Measurements from ENCODE around the gene ACCSL. TPM values are rescaled to one million over a fixed set of nuclear protein-coding genes. Genes with fewer than 3 reads are reported as not detected.

Gene ACCSL
- total RNA-seq, 1 experiment from 2014 or later = 1.5 TPM

DNA sequence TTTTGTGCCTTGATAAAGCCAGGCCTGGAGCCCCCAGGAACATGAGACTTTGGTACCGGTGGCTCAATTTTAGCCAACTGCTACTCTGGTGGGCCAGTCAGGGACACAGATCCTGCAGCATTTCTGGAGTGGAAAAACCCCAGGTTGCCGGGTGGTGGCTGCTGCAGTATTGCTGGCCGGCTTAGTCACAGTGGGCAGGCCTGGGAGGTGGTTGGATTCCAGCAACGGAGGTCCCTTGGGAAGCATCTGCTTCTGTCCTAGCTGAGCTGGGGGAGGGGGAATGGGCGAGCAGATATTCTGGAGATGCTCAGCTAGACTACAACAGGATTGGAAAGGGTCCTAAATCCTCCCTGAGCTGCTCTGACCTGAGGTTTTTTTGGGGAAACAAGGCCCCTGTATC is 31.6 kb upstream of the ACCSL start:
- in situ Hi-C loops (cut with HindIII; ENCODE audit: low pct_unique_long_range_greater_than_20kb, low sequenced_read_pairs) = no loop called here
- no peak for DNase-seq (ENCODE audit: low read depth, low spot score)

DNA sequence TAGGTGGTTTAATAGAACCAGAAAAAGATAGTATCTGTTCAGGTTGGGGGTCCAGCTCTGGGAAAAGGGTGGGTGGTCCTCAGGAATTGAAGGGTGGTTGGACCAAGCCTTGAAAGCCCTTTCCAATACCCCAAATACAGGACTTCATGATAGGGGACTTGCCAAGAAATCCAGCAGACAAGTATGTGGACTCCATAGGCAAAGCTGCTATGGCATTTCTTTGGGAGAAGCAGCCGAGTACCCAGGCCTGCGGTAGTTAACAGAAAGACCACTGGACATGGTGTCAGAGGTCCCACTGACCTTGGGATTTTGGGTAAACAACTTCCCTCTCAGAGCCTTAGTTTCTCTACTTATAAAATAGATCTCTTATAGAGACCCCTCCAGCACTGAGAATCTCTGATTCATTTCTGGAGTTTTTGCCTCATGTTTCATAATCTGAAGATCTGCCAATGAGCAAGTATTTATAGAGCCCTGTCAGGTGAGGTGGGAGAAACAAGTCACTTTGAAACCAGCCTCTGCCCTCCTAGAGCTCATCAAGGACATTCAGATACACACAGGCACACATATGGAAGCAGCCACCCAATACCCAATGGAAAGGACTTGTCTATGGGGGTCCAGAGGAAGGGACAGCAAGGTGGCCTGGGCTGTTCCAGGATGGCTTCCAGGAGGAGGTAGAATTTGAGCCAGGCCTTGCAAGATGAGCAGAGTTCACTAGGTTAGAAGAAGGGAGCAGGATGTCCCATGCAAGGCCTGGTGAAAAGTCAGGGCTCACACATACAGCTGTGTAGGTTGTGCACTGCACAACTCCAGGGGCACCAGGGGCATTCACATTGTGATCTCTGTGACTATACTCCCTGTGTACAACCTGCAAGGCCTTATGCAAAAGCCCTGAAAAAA is 31.0 kb upstream of the ACCSL start:
- in situ Hi-C loops (cut with HindIII; ENCODE audit: low pct_unique_long_range_greater_than_20kb, low sequenced_read_pairs) = no loop called here
- no peak for DNase-seq (ENCODE audit: low read depth, low spot score)

DNA sequence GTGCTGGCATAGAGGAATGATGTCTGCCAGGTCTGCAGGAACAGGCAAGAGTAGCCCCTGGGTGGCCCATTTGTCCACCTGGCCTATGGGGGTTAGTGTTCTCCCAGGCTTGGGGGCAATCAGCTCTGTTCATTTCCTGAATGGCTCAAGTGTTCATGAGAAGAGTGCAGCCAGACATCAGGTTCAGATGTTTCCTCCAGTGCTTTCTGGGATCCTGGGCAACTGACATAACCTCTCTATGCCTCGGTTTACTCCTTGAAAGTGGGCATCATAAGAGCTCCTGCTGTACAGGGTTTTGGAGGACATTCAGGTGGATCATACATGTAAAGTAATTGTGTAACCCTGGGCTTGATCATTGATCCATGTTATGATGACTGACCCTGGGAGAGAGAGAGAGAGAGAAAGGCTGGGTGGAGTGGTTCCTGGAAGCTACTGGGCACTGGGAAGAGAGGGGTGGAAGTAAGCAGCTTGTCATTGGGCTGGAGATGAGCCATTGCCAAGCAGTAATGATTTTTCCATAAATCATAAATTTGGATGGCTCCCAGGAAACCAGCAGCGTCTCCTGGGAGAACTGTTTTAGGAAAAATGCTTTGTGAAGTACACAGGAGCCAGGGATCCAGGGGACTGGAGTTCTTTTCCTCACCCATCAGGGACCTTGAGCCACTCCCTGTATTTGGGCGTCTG is 30.2 kb upstream of the ACCSL start:
- in situ Hi-C loops (cut with HindIII; ENCODE audit: low pct_unique_long_range_greater_than_20kb, low sequenced_read_pairs) = no loop called here
- DNase-seq (ENCODE audit: low read depth, low spot score) = no peak

GRCh38 chr11:44018127-44018521 is 29.7 kb upstream of the ACCSL start:
- DNase-seq (ENCODE audit: low read depth, low spot score) = no peak
- in situ Hi-C loops (cut with HindIII; ENCODE audit: low pct_unique_long_range_greater_than_20kb, low sequenced_read_pairs) = no loop called here

DNA sequence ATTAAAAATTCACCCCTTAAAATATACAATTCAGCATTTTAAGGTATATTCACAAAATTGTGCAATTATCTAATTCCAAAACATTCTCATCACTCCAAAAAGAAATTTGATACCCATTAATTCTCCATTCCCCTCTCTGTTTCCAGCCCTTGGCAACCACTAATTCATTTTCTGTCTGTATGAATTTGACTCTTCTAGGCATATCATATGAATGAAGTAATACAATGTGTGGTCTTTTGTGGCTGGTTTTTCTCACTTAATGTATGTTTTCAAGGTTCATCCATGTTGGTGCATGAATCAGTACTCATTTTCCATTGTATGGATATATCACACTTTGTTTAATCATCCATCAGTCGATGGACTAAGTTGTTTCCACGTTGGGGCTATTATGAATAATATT is 29.0 kb upstream of the ACCSL start:
- no peak for DNase-seq (ENCODE audit: low read depth, low spot score)
- in situ Hi-C loops (cut with HindIII; ENCODE audit: low pct_unique_long_range_greater_than_20kb, low sequenced_read_pairs) = no loop called here

DNA sequence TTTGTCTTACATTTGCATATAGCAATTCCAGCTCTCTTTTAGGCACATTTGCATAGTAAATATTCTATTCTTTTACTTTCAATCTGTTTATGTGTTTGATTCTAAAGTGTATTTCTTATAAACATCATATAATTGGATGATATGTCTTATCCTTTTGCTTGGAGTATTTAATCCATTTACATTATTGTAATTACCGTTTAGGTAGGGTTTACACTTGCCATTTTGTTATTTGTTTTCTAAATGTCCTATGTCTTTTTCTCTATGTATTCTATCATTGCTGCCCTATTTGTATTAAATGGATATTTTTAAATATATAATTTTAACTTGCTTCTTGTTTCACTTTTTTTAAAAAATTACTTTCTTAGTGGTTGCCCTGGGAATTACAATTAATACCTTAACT is 22.8 kb upstream of the ACCSL start:
- no peak for DNase-seq (ENCODE audit: low read depth, low spot score)
- in situ Hi-C loops (cut with HindIII; ENCODE audit: low pct_unique_long_range_greater_than_20kb, low sequenced_read_pairs) = no loop called here

DNA sequence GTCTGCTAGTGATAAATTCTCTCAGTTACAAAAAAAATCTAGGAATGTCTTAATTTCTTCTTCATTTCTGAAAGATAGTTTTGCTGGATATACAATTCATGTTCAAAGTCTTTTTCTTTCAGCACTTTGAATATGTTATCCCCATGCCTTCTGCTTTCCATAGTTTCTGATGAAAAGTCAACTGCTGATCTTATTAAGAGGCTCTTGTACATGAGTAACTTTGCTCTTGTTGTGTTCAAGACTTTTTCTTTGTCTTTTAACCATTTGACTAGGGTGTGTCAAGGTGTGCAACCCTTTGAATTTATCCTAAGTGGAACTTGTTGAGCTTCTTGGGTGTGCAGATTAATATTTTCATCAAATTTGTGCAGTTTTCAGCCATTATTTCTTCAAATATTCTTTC is 22.1 kb upstream of the ACCSL start:
- DNase-seq (ENCODE audit: low read depth, low spot score) = no peak
- in situ Hi-C loops (cut with HindIII; ENCODE audit: low pct_unique_long_range_greater_than_20kb, low sequenced_read_pairs) = no loop called here

- in situ Hi-C loops (cut with HindIII; ENCODE audit: low pct_unique_long_range_greater_than_20kb, low sequenced_read_pairs) = no loop called here
- DNase-seq (ENCODE audit: low read depth, low spot score) = no peak
Measured at GRCh38 chr11:44028401-44028800, 19.4 kb upstream of the ACCSL start.

GRCh38 chr11:44028816-44029506 is 18.8 kb upstream of the ACCSL start:
- DNase-seq (ENCODE audit: low read depth, low spot score) = no peak
- in situ Hi-C loops (cut with HindIII; ENCODE audit: low pct_unique_long_range_greater_than_20kb, low sequenced_read_pairs) = no loop called here

DNA sequence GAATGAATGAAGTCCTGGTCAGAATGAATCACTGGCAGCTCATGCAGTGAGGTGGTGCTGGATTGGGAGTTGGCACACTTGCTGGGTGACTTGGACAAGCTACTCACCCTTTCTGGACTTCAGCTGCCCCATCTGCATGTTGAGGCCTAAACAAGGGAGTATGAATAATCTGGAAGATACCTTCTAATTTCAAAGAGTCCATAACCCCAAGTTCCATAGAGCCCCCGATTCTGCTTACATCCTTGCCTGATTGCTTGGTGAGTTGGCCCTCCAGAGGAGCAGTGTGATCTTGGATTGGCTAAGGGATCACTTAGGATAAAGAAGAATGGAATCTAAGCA is 18.3 kb upstream of the ACCSL start:
- no peak for DNase-seq (ENCODE audit: low read depth, low spot score)
- in situ Hi-C loops (cut with HindIII; ENCODE audit: low pct_unique_long_range_greater_than_20kb, low sequenced_read_pairs) = no loop called here

- peak; percentile 21 for DNase-seq (ENCODE audit: low read depth, low spot score)
- in situ Hi-C loops (cut with HindIII; ENCODE audit: low pct_unique_long_range_greater_than_20kb, low sequenced_read_pairs) = no loop called here
Measured at GRCh38 chr11:44029977-44030911, 17.5 kb upstream of the ACCSL start.

- DNase-seq (ENCODE audit: low read depth, low spot score) = no peak
- in situ Hi-C loops (cut with HindIII; ENCODE audit: low pct_unique_long_range_greater_than_20kb, low sequenced_read_pairs) = no loop called here
Measured at GRCh38 chr11:44030996-44031395, 16.8 kb upstream of the ACCSL start.

DNA sequence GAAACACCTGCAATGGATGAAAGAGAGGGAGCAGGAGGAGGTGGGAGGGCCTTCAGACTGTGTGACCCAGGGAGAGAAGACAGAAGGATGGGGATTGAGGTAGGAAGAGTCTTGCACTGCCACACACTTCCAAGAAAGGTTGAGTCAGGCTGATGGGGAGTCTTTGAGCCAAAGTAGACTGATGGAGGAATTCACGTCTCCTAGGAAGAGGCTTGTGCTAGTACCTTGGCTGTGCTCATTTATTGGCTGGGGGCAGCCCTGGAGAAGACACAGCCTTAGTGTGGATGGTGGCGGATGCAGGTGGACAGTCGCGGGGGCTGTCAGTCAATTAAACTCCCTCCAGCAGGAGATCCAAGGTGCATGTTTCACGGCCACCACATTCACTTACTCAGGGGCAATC is 16.2 kb upstream of the ACCSL start:
- no peak for DNase-seq (ENCODE audit: low read depth, low spot score)
- in situ Hi-C loops (cut with HindIII; ENCODE audit: low pct_unique_long_range_greater_than_20kb, low sequenced_read_pairs) = no loop called here

GRCh38 chr11:44032299-44033085 is 15.3 kb upstream of the ACCSL start:
- in situ Hi-C loops (cut with HindIII; ENCODE audit: low pct_unique_long_range_greater_than_20kb, low sequenced_read_pairs) = no loop called here
- DNase-seq (ENCODE audit: low read depth, low spot score) = no peak

DNA sequence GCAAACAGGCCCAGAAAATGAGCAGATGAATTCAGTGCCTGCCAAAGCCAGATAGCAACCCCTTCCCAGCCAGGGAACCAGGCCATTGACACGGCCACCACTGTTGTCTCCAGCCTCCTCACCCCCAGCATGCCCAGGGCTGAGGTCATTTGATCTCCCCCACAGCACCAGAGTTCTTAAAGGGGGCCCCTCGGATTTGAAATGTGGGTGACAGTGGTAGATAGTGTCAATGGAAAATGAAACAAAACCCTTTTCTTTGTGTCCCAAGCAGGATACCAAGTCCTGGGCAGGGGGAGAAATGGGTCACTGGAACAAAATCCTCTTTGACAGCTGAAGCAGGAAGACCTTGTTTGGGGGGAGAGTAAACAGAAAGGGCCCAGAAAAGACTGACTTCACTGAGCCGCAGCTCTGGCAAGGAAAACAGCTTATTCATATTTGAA is 14.3 kb upstream of the ACCSL start:
- in situ Hi-C loops (cut with HindIII; ENCODE audit: low pct_unique_long_range_greater_than_20kb, low sequenced_read_pairs) = no loop called here
- DNase-seq (ENCODE audit: low read depth, low spot score) = no peak

DNA sequence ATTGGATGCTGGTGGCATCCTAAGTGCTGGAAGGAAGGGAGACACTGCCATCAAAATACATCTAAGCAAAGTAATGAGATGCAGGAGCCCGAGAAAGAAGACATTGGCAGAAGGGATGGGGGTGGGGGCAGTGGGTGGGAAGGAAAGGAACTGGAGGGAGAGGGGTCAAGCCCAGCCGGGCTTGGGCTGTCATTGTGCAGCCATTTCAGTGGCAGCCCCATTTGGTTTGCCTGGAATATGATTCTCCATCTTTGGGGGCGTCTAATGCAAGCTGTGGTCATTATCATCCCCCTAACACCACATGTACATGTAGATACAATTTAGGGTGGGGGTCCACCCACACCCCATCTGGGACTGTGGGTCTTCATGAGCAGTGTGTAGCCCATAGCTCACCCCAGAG is 13.9 kb upstream of the ACCSL start:
- DNase-seq (ENCODE audit: low read depth, low spot score) = no peak
- in situ Hi-C loops (cut with HindIII; ENCODE audit: low pct_unique_long_range_greater_than_20kb, low sequenced_read_pairs) = no loop called here

GRCh38 chr11:44034639-44035038 is 13.1 kb upstream of the ACCSL start:
- in situ Hi-C loops (cut with HindIII; ENCODE audit: low pct_unique_long_range_greater_than_20kb, low sequenced_read_pairs) = no loop called here
- no peak for DNase-seq (ENCODE audit: low read depth, low spot score)
